Measurements from ENCODE around the gene PODN.

The PODN gene

GRCh38 chr1:53133261-53134041 lies 71.4 kb downstream of the PODN start:
- 94% methylated on average over 6 of the region's 9 CpGs for WGBS (ENCODE audit: insufficient coverage)
- H3K9me3 ChIP-seq (ENCODE audit: control extremely low read depth in 1 of 5, control insufficient read depth in 4 of 5, insufficient read depth in 2 of 5, low read depth in 1 of 5, low read length in 4 of 5): peaks cover 0 to 7% (median 0%) of the 10 kb centered on the region in 5 experiments
- H3K4me3 ChIP-seq (ENCODE audit: control insufficient read depth in 1 of 7, extremely low read depth in 1 of 7, insufficient read depth in 4 of 7, low read depth in 2 of 7, low read length in 6 of 7): no peak overlapping the region
- no peak for DNase-seq
- ChIA-PET CTCF (no interaction called here), POLR2A (interaction anchor here (1.2 kb wide), 1 partner anchor 11 kb away, joined by 3 read pairs; no protein-coding TSS in a partner anchor)
- H3K27me3 ChIP-seq (replicated peaks in 2 of 5; ENCODE audit: control insufficient read depth in 4 of 5, insufficient read depth in 5 of 5, low read length in 4 of 5): no peaks in the 10 kb centered on the region
- no peak overlapping the region for H3K27ac ChIP-seq (ENCODE audit: insufficient read depth in 1 of 2, low read depth in 1 of 2, low read length in 2 of 2, poor library complexity in 1 of 2, severe bottlenecking in 2 of 2)
- no peaks in the 10 kb centered on the region for H3K4me1 ChIP-seq (ENCODE audit: control extremely low read depth in 1 of 4, control insufficient read depth in 4 of 4, insufficient read depth in 4 of 4, low read length in 3 of 4)
- H3K36me3 ChIP-seq (ENCODE audit: control insufficient read depth in 4 of 4, insufficient read depth in 4 of 4, low read length in 3 of 4): no peaks in the 10 kb centered on the region

GRCh38 chr1:53134042-53134485 lies 72.1 kb downstream of the PODN start:
- H3K36me3 ChIP-seq (ENCODE audit: control insufficient read depth in 4 of 4, insufficient read depth in 4 of 4, low read length in 3 of 4): no peaks in the 10 kb centered on the region
- H3K27ac ChIP-seq (ENCODE audit: insufficient read depth in 1 of 2, low read depth in 1 of 2, low read length in 2 of 2, poor library complexity in 1 of 2, severe bottlenecking in 2 of 2): no peak overlapping the region
- H3K9me3 ChIP-seq (ENCODE audit: control extremely low read depth in 1 of 5, control insufficient read depth in 4 of 5, insufficient read depth in 2 of 5, low read depth in 1 of 5, low read length in 4 of 5): peaks cover 0 to 7% (median 0%) of the 10 kb centered on the region in 5 experiments
- no peak overlapping the region for H3K4me3 ChIP-seq (ENCODE audit: control insufficient read depth in 1 of 7, extremely low read depth in 1 of 7, insufficient read depth in 4 of 7, low read depth in 2 of 7, low read length in 6 of 7)
- H3K27me3 ChIP-seq (replicated peaks in 2 of 5; ENCODE audit: control insufficient read depth in 4 of 5, insufficient read depth in 5 of 5, low read length in 4 of 5): no peaks in the 10 kb centered on the region
- CTCF ChIA-PET: no interaction called here
- 92% methylated on average over 4 of the region's 7 CpGs for WGBS (ENCODE audit: insufficient coverage)
- POLR2A ChIA-PET: no interaction called here
- no peak for DNase-seq
- no peaks in the 10 kb centered on the region for H3K4me1 ChIP-seq (ENCODE audit: control extremely low read depth in 1 of 4, control insufficient read depth in 4 of 4, insufficient read depth in 4 of 4, low read length in 3 of 4)

All from common myeloid progenitor, CD34-positive (primary cell).